VCaP (cell line): ENCODE data around the gene TMPRSS3.

Experiments
- H3K27ac ChIP-seq: fragments of 450-650 bp; 2 replicates; pipeline ENCODE4 v1.5.1; 2017
- TF ChIP-seq, protein P1 (sequence below): fragments of 450-650 bp; conservative IDR thresholded peaks from 2 replicates; pipeline ENCODE4 v1.5.1; 2017; ENCODE audit warnings: mild to moderate bottlenecking, moderate library complexity

The TMPRSS3 gene

GRCh38 chr21:42398436-42399028 lies 2.7 kb upstream of the TMPRSS3 start:
- TF ChIP-seq, protein P1, sequence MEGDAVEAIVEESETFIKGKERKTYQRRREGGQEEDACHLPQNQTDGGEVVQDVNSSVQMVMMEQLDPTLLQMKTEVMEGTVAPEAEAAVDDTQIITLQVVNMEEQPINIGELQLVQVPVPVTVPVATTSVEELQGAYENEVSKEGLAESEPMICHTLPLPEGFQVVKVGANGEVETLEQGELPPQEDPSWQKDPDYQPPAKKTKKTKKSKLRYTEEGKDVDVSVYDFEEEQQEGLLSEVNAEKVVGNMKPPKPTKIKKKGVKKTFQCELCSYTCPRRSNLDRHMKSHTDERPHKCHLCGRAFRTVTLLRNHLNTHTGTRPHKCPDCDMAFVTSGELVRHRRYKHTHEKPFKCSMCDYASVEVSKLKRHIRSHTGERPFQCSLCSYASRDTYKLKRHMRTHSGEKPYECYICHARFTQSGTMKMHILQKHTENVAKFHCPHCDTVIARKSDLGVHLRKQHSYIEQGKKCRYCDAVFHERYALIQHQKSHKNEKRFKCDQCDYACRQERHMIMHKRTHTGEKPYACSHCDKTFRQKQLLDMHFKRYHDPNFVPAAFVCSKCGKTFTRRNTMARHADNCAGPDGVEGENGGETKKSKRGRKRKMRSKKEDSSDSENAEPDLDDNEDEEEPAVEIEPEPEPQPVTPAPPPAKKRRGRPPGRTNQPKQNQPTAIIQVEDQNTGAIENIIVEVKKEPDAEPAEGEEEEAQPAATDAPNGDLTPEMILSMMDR, result no peak
- H3K27ac ChIP-seq, result no peak overlapping the region

- H3K27ac ChIP-seq, result no peak overlapping the region
- TF ChIP-seq, protein P1, result no peak
Observed at GRCh38 chr21:42397746-42398394, 2.0 kb upstream of the TMPRSS3 start.

DNA sequence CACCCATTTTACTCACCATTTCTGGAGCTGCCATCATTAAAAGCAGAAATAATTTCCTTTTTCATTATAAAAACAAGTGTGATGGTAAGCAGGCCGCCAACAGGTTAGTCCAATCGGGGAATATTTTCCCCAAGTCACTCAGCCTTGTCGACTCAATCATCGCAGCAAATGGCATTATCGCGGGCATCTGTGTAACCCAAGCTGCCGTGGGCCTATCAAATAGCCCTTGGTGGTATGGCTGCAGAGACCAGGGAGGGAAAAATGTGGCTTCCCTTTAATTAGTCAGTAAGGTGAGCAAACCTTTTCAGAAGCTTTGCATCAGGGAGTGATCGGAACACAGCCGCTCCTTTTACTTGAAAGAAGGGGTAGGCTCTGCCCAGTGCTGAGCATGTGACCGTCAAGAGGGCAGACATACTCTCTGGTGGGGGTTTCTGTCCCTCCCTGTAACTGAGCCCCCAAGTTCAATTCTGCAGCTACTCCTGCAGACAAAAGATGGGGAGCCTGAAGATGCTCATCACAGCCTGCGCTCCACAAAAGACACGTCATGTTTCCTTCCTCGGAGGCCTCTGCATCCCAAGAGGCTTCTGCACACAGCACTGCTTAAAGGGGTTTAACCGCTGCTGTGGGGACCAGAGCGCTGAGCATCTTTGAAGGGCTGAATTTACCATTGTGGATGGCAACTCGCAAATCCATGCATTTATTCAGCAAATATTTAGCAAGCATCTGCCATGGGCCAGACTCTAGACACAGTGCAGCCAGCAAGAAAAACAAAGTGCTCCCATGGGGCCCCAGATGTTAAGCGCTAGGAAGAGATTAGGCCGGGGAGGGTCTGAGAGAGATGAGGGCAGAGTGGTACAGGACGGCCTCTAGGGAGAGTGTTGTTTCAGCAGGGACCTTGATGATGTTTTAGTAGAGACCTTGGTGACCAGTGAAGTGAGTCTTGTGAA lies 1.2 kb upstream of the TMPRSS3 start:
- no peak overlapping the region for H3K27ac ChIP-seq

DNA sequence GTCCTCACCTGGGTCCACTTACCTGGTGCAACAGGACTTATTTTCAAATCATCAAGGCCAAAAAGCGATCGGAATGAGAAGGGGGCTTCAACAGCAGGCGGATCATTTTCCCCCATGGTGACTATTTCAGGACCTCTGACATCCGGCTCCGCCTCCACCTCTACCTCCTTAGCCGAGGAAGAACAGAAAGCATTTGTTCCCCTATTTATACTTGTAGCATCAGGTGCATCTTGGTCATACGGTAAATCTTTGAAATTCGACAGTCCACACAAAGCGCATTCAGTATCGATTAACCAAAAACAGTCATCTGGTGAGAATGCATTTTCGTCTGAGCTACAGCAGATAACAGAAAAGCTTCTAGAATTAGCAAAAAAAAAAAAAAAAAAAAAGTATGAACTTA lies 550 bp downstream of the TMPRSS3 start:
- TF ChIP-seq, protein P1, result no peak
- H3K27ac ChIP-seq, result no peak overlapping the region

More for the DNA sequence above, 1.2 kb upstream of the TMPRSS3 start:
- TF ChIP-seq, protein P1, result no peak

GRCh38 chr21:42393443-42393950 lies 2.4 kb downstream of the TMPRSS3 start:
- TF ChIP-seq, protein P1, result no peak
- H3K27ac ChIP-seq, result no peak overlapping the region

- TF ChIP-seq, protein P1, result no peak
- H3K27ac ChIP-seq, result no peak overlapping the region
Observed at GRCh38 chr21:42392731-42393442, 3.0 kb downstream of the TMPRSS3 start.
